ENCODE measurements around the gene TLE4.

Gene TLE4

DNA sequence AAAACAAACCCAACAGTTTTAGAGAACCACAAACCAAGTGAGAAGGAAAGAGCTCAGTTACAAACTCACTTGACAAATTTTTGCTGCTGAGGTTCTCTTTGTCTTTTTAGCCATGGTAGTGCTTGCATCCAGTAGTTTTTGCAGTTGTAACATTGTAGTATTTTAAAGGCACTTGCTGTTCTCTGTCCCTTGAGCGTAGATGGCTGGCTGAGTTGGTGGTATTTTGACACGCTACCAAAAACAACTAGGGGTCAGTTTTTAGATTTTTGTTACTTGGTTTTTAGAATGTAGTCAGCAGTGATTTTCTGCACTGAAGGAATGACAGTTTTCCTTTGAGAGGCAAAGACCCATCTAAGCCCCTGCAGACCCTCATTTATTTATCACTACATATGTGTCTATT lies 58.0 kb downstream of the TLE4 start:
- Histone ChIP-seq H3K27ac (ENCODE audit: low read depth, low read length) (no peak overlapping the region), H4K20me1 (ENCODE audit: control insufficient read depth, insufficient read depth, low read depth, low read length) (no peaks in the 10 kb centered on the region), H3K4me3 (ENCODE audit: low read length) (no peak overlapping the region), H3K4me1 (ENCODE audit: control insufficient read depth, low read length) (peaks cover 9% of the 10 kb centered on the region), H3K9me2 (replicated peaks; ENCODE audit: control insufficient read depth, low read length) (no peaks in the 10 kb centered on the region), H3K27me3 (ENCODE audit: control insufficient read depth, low read length) (no peaks in the 10 kb centered on the region), H3F3A (ENCODE audit: control insufficient read depth, insufficient read depth) (no peaks in the 10 kb centered on the region), H3K9me3 (ENCODE audit: control insufficient read depth, insufficient read depth, low read length) (no peaks in the 10 kb centered on the region), H3K36me3 (ENCODE audit: control insufficient read depth, low read length) (no peaks in the 10 kb centered on the region; the same call in 1 of the 2 replicates), H3K79me2 (ENCODE audit: control insufficient read depth, low read length) (no peaks in the 10 kb centered on the region; the same call in 1 of the 2 replicates), H3K4me2 (ENCODE audit: low read length) (no peak overlapping the region)
- TF ChIP-seq, protein P1, sequence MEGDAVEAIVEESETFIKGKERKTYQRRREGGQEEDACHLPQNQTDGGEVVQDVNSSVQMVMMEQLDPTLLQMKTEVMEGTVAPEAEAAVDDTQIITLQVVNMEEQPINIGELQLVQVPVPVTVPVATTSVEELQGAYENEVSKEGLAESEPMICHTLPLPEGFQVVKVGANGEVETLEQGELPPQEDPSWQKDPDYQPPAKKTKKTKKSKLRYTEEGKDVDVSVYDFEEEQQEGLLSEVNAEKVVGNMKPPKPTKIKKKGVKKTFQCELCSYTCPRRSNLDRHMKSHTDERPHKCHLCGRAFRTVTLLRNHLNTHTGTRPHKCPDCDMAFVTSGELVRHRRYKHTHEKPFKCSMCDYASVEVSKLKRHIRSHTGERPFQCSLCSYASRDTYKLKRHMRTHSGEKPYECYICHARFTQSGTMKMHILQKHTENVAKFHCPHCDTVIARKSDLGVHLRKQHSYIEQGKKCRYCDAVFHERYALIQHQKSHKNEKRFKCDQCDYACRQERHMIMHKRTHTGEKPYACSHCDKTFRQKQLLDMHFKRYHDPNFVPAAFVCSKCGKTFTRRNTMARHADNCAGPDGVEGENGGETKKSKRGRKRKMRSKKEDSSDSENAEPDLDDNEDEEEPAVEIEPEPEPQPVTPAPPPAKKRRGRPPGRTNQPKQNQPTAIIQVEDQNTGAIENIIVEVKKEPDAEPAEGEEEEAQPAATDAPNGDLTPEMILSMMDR (IDR thresholded peaks at IDR 0.05; ENCODE audit: low read depth, low read length, poor library complexity, severe bottlenecking), result no peak
- no peak for TF ChIP-seq EZH2phosphoT487 (IDR thresholded peaks at IDR 0.05; ENCODE audit: borderline replicate concordance, low read length)

DNA sequence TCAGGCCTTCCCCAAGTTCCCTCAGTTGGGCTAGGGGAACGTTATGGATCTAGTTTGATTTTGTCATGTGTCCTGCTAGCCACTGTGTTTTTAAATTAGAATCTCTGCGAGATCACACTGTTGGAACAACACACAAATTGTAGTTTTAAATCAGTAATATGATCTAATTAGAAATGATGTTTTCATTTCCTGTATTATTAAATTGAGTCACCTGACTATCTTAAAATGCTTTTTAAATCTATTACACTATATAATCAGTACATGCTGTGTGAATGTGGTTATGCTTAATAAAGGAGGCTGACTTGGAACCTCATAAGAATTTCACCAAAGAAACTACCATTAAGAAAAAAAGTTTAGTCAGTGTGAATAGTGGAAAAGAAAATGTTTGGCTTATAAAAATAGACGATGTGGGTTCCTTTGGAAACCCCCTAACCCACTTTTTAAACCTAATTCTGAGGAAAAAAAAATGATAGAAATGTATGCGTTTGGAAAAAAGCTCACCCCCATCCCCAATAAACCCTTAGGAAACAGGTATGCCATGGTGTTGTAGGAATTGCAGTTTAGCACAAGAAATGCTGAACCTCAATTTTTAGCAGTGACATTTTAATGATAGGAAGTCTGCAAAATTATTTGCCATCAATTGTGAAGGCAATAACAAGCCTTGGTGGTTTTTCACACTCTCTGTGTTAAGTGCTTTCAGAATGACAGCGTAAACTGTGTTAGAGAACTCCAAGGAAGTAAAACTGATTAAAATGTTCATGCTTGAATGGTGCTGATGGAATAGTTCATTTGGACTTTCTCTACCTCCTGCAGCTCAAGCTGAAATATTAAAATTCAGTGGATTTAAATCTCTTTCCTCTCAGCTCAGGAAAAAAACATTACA lies 59.0 kb downstream of the TLE4 start:
- no peak overlapping the region for H3K4me2 ChIP-seq (ENCODE audit: low read length)
- no peaks in the 10 kb centered on the region for H3K27me3 ChIP-seq (ENCODE audit: control insufficient read depth, low read length)
- no peaks in the 10 kb centered on the region for H3F3A ChIP-seq (ENCODE audit: control insufficient read depth, insufficient read depth)
- H3K9me2 ChIP-seq (replicated peaks; ENCODE audit: control insufficient read depth, low read length), result no peaks in the 10 kb centered on the region
- no peaks in the 10 kb centered on the region for H3K79me2 ChIP-seq (ENCODE audit: control insufficient read depth, low read length)
- TF ChIP-seq EZH2phosphoT487 (IDR thresholded peaks at IDR 0.05; ENCODE audit: borderline replicate concordance, low read length), result no peak
- TF ChIP-seq, protein P1 (IDR thresholded peaks at IDR 0.05; ENCODE audit: low read depth, low read length, poor library complexity, severe bottlenecking), result no peak
- H3K27ac ChIP-seq (ENCODE audit: low read depth, low read length), result no peak overlapping the region
- no peaks in the 10 kb centered on the region for H3K9me3 ChIP-seq (ENCODE audit: control insufficient read depth, insufficient read depth, low read length)
- no peaks in the 10 kb centered on the region for H4K20me1 ChIP-seq (ENCODE audit: control insufficient read depth, insufficient read depth, low read depth, low read length)
- H3K4me3 ChIP-seq (ENCODE audit: low read length), result no peak overlapping the region
- H3K36me3 ChIP-seq (ENCODE audit: control insufficient read depth, low read length), result no peaks in the 10 kb centered on the region; the same call in 1 of the 2 replicates
- H3K4me1 ChIP-seq (ENCODE audit: control insufficient read depth, low read length), result peaks cover 9% of the 10 kb centered on the region

DNA sequence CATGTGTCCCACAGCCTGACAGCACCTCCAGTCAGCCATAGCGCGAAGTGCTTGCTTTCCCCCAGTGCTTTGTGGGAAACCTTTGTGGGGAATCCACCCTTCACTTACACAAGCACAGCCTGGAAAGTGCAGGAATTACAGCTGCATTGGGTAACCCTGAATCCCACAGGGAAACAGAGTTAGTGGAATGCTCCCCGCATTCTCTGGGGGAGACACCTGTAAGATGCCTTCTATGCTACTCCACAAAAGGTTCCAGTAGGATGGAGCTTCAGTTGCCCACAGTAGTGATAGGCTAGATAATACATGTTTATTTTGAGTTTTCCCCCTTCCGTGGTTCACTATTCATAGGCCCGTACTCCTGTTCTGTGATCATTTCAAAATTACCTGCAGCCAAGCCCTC lies 60.3 kb downstream of the TLE4 start:
- TF ChIP-seq, protein P1 (IDR thresholded peaks at IDR 0.05; ENCODE audit: low read depth, low read length, poor library complexity, severe bottlenecking), result no peak
- no peak for TF ChIP-seq EZH2phosphoT487 (IDR thresholded peaks at IDR 0.05; ENCODE audit: borderline replicate concordance, low read length)
- Histone ChIP-seq H4K20me1 (ENCODE audit: control insufficient read depth, insufficient read depth, low read depth, low read length) (no peaks in the 10 kb centered on the region), H3K79me2 (ENCODE audit: control insufficient read depth, low read length) (no peaks in the 10 kb centered on the region), H3K9me3 (ENCODE audit: control insufficient read depth, insufficient read depth, low read length) (no peaks in the 10 kb centered on the region), H3K27me3 (ENCODE audit: control insufficient read depth, low read length) (no peaks in the 10 kb centered on the region), H3K4me1 (ENCODE audit: control insufficient read depth, low read length) (peaks cover 9% of the 10 kb centered on the region), H3K27ac (ENCODE audit: low read depth, low read length) (no peak overlapping the region), H3K4me2 (ENCODE audit: low read length) (no peak overlapping the region), H3K36me3 (ENCODE audit: control insufficient read depth, low read length) (no peaks in the 10 kb centered on the region; the same call in 1 of the 2 replicates), H3K9me2 (replicated peaks; ENCODE audit: control insufficient read depth, low read length) (no peaks in the 10 kb centered on the region), H3K4me3 (ENCODE audit: low read length) (no peak overlapping the region), H3F3A (ENCODE audit: control insufficient read depth, insufficient read depth) (no peaks in the 10 kb centered on the region)

Measured in DOHH2 (cell line).